Dermis blood vessel endothelial cell (primary cell): ENCODE results near the gene MDM2. TPM values are rescaled to one million over a fixed set of nuclear protein-coding genes. Genes with fewer than 3 reads are reported as not detected.
A peak's percentile ranks its signal among the peaks of the same experiment; 100 is the strongest.

Experiments used
- DNase-seq: peaks from one replicate; pipeline ENCODE4 v3.0.0; 2010
- total RNA-seq: library from RNA; depleted of rRNA; stranded (reverse); fragments of >200 nt; gene quantifications from 2 replicates; pipeline ENCODE4 v1.2.3, GENCODE V29; 2014

The MDM2 gene
- total RNA-seq, 1 donor from 2014 or later, result 201 TPM

GRCh38 chr12:68854554-68854953 is 46.6 kb downstream of the MDM2 start:
- no peak for DNase-seq

- no peak for DNase-seq
Observed at GRCh38 chr12:68855111-68855510, 47.1 kb downstream of the MDM2 start.

- DNase-seq, result no peak
Observed at GRCh38 chr12:68855771-68856170, 47.8 kb downstream of the MDM2 start.

- no peak for DNase-seq
Observed at GRCh38 chr12:68856510-68856909, 48.5 kb downstream of the MDM2 start.

- no peak for DNase-seq
Observed at GRCh38 chr12:68861890-68862289, 53.9 kb downstream of the MDM2 start.

GRCh38 chr12:68863109-68863770 is 55.3 kb downstream of the MDM2 start:
- DNase-seq, result no peak

GRCh38 chr12:68863886-68864454 is 56.0 kb downstream of the MDM2 start:
- peak; percentile 64 for DNase-seq

- DNase-seq, result no peak
Observed at GRCh38 chr12:68864604-68865003, 56.6 kb downstream of the MDM2 start.

- no peak for DNase-seq
Observed at GRCh38 chr12:68865399-68866164, 57.6 kb downstream of the MDM2 start.

- no peak for DNase-seq
Observed at GRCh38 chr12:68866950-68867349, 59.0 kb downstream of the MDM2 start.

- no peak for DNase-seq
Observed at GRCh38 chr12:68867606-68868005, 59.6 kb downstream of the MDM2 start.

GRCh38 chr12:68868043-68868790 is 60.2 kb downstream of the MDM2 start:
- no peak for DNase-seq

- DNase-seq, result no peak
Observed at GRCh38 chr12:68870011-68870410, 62.0 kb downstream of the MDM2 start.

- DNase-seq, result no peak
Observed at GRCh38 chr12:68870443-68870842, 62.5 kb downstream of the MDM2 start.

- DNase-seq, result no peak
Observed at GRCh38 chr12:68871396-68871795, 63.4 kb downstream of the MDM2 start.

GRCh38 chr12:68871921-68872320 is 63.9 kb downstream of the MDM2 start:
- DNase-seq, result peak; percentile 30

GRCh38 chr12:68873316-68873715 is 65.3 kb downstream of the MDM2 start:
- DNase-seq, result no peak

- DNase-seq, result no peak
Observed at GRCh38 chr12:68876461-68876860, 68.5 kb downstream of the MDM2 start.

GRCh38 chr12:68877583-68877982 is 69.6 kb downstream of the MDM2 start:
- no peak for DNase-seq

- no peak for DNase-seq
Observed at GRCh38 chr12:68878283-68878682, 70.3 kb downstream of the MDM2 start.

- no peak for DNase-seq
Observed at GRCh38 chr12:68878846-68879245, 70.9 kb downstream of the MDM2 start.

- no peak for DNase-seq
Observed at GRCh38 chr12:68880660-68881325, 72.8 kb downstream of the MDM2 start.
